Esophagus (tissue), 2 donors: ENCODE results near the gene USF1. TPM values are rescaled to one million over a fixed set of nuclear protein-coding genes. Genes with fewer than 3 reads are reported as not detected.

Experiments used
- H3K27ac ChIP-seq, 2 donors: one replicate each; pipeline ENCODE4 v1.5.1; 2013; ENCODE audit warnings: low read depth in 2 of 2, mild to moderate bottlenecking in 2 of 2, inconsistent platforms in 1 of 2, low read length in 1 of 2, moderate library complexity in 1 of 2
- H3K27me3 ChIP-seq, 2 donors: one replicate each; pipeline ENCODE4 v1.6.1; 2013; ENCODE audit warnings: low read length in 2 of 2, control low read depth in 1 of 2, mild to moderate bottlenecking in 1 of 2; ENCODE audit not compliant: insufficient read depth in 2 of 2, control insufficient read depth in 1 of 2
- H3K36me3 ChIP-seq, 2 donors: one replicate each; pipeline ENCODE4 v1.6.1; 2013; ENCODE audit warnings: low read length in 1 of 2; ENCODE audit not compliant: control insufficient read depth in 2 of 2, insufficient read depth in 2 of 2
- H3K4me1 ChIP-seq, 2 donors: one replicate each; pipeline ENCODE4 v1.6.1; 2013; ENCODE audit warnings: low read length in 1 of 2; ENCODE audit not compliant: control insufficient read depth in 2 of 2, insufficient read depth in 2 of 2
- H3K4me3 ChIP-seq, 2 donors: one replicate each; pipeline ENCODE4 v1.5.1; 2013; ENCODE audit warnings: low read length in 2 of 2, mild to moderate bottlenecking in 2 of 2, low read depth in 1 of 2, moderate library complexity in 1 of 2
- H3K9me3 ChIP-seq, 2 donors: one replicate each; pipeline ENCODE4 v1.6.1; 2013; ENCODE audit warnings: mild to moderate bottlenecking in 2 of 2, low read depth in 1 of 2, low read length in 1 of 2, moderate library complexity in 1 of 2; ENCODE audit not compliant: control insufficient read depth in 2 of 2, insufficient read depth in 1 of 2
- WGBS, 2 donors: extraction: QIAGEN DNeasy Blood & Tissue Kit; methylation state at CpG; one replicate each; pipeline ENCODE4 v1.1.7; 2013; 5-methylcytosine and 5-hydroxymethylcytosine counted together
- polyA plus RNA-seq, 2 donors: library from polyadenylated mRNA; stranded (reverse); fragments of 200-250 nt; gene quantifications; one replicate each; pipeline ENCODE4 v1.2.3, GENCODE V29; 2013
- donor health status: healthy with polysubstance abuse.
- donor health status: Bipolar disorder and iron deficiency.

USF1 gene
- polyA plus RNA-seq, 2 donors, result 37.6 to 50.1 TPM

GRCh38 chr1:161054805-161055204 is 9.0 kb upstream of the USF1 start:
- WGBS, 2 donors, result 78 to 85% methylated on average over 7 of the region's 7 CpGs
- Histone ChIP-seq H3K27ac (no peak overlapping the region), H3K36me3 (peaks cover 6 to 18% of the 10 kb centered on the region in 2 donors)

GRCh38 chr1:161054232-161054631 is 8.5 kb upstream of the USF1 start:
- Histone ChIP-seq H3K27me3 (no peaks in the 10 kb centered on the region), H3K4me1 (no peaks in the 10 kb centered on the region), H3K4me3 (no peak overlapping the region), H3K27ac (no peak overlapping the region), H3K36me3 (peaks cover 6 to 21% of the 10 kb centered on the region in 2 donors), H3K9me3 (no peaks in the 10 kb centered on the region)
- 86 to 91% methylated on average over 4 of the region's 4 CpGs for WGBS, 2 donors

More at GRCh38 chr1:161054805-161055204, 9.0 kb upstream of the USF1 start:
- no peaks in the 10 kb centered on the region for H3K9me3 ChIP-seq
- no peak overlapping the region for H3K4me3 ChIP-seq
- no peaks in the 10 kb centered on the region for H3K4me1 ChIP-seq
- H3K27me3 ChIP-seq, result no peaks in the 10 kb centered on the region

DNA sequence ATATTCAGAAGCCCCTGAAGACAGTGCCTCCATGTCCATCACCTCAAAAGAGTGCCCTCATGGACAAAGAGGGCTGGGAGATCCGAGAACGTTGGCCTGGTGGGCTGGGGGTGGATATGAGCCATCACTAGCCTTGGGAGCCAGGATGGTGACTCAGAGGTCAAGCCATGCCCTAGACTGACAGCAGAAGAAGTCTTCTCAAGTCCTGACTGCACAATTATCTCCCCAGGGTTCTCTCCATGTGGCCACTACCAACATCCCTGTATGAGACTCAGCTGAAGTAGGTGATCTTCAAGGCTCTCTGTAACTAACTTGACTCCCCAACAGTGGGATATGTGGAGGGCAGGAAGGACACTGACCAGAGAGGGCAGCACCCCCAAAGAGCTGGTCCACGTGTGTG is 7.1 kb upstream of the USF1 start:
- 78 to 83% methylated on average over 3 of the region's 3 CpGs for WGBS, 2 donors

GRCh38 chr1:161051219-161051618 is 5.4 kb upstream of the USF1 start:
- Histone ChIP-seq H3K36me3 (peaks cover 4 to 31% of the 10 kb centered on the region in 2 donors), H3K4me1 (peaks cover 0 to 4% of the 10 kb centered on the region in 2 donors), H3K27ac (no peak overlapping the region), H3K27me3 (no peaks in the 10 kb centered on the region), H3K9me3 (no peaks in the 10 kb centered on the region), H3K4me3 (no peak overlapping the region)
- 88 to 95% methylated on average over 10 of the region's 10 CpGs for WGBS, 2 donors

More for the DNA sequence above, 7.1 kb upstream of the USF1 start:
- Histone ChIP-seq H3K36me3 (peaks cover 6 to 31% of the 10 kb centered on the region in 2 donors), H3K27ac (no peak overlapping the region), H3K27me3 (no peaks in the 10 kb centered on the region), H3K4me3 (no peak overlapping the region), H3K4me1 (peaks cover 0 to 4% of the 10 kb centered on the region in 2 donors), H3K9me3 (no peaks in the 10 kb centered on the region)

- Histone ChIP-seq H3K4me3 (no peak overlapping the region), H3K27me3 (no peaks in the 10 kb centered on the region), H3K27ac (no peak overlapping the region), H3K9me3 (no peaks in the 10 kb centered on the region), H3K36me3 (peaks cover 3 to 27% of the 10 kb centered on the region in 2 donors), H3K4me1 (peaks cover 0 to 4% of the 10 kb centered on the region in 2 donors)
- WGBS, 2 donors, result 91% methylated on average over 5 of the region's 5 CpGs
Measured at GRCh38 chr1:161048949-161049722, 3.4 kb upstream of the USF1 start.

- WGBS, 2 donors, result 97% methylated on average over 18 of the region's 18 CpGs
- Histone ChIP-seq H3K4me1 (peaks cover 0 to 4% of the 10 kb centered on the region in 2 donors), H3K4me3 (no peak overlapping the region), H3K27me3 (no peaks in the 10 kb centered on the region), H3K36me3 (peaks cover 0 to 21% of the 10 kb centered on the region in 2 donors), H3K9me3 (no peaks in the 10 kb centered on the region), H3K27ac (peak overlapping the region in 1 of 2 donors; percentile 36)
Measured at GRCh38 chr1:161047436-161048420, 2.0 kb upstream of the USF1 start.

- 61 to 69% methylated on average over 2 of the region's 2 CpGs for WGBS, 2 donors
- Histone ChIP-seq H3K9me3 (no peaks in the 10 kb centered on the region), H3K4me3 (peak overlapping the region; percentile 72 to 97), H3K27ac (peak overlapping the region; percentile 93 to 96), H3K4me1 (peaks cover 0 to 4% of the 10 kb centered on the region in 2 donors), H3K27me3 (no peaks in the 10 kb centered on the region), H3K36me3 (peaks cover 7 to 27% of the 10 kb centered on the region in 2 donors)
Measured at GRCh38 chr1:161046605-161047228, 940 bp upstream of the USF1 start.

- 0% methylated on average over 45 to 48 of the region's 48 CpGs for WGBS, 2 donors
- peaks cover 9 to 34% of the 10 kb centered on the region in 2 donors for H3K36me3 ChIP-seq
- peak overlapping the region; percentile 93 to 96 for H3K27ac ChIP-seq
- no peaks in the 10 kb centered on the region for H3K27me3 ChIP-seq
- H3K9me3 ChIP-seq, result no peaks in the 10 kb centered on the region
- peaks cover 0 to 4% of the 10 kb centered on the region in 2 donors for H3K4me1 ChIP-seq
- peak overlapping the region; percentile 72 to 97 for H3K4me3 ChIP-seq
Measured at GRCh38 chr1:161044908-161045735, 655 bp downstream of the USF1 start.
